ENCODE results near the gene PNO1.
"Not testable (repeated sequence)": the region's sequence is repeated elsewhere in the genome, so short reads cannot be mapped to it uniquely, and the experiment has no call there.

The PNO1 gene

GRCh38 chr2:68157402-68158133 lies at the start of gene PNO1:
Gene PNO1 (plus strand): TSS chr2:68157888. CDS start chr2:68157935, 47 bp downstream.
- peak; percentile 97 to 98 for DNase-seq

GRCh38 chr2:68108120-68108519 lies 49.6 kb upstream of the PNO1 start:
- DNase-seq, result no peak

DNA sequence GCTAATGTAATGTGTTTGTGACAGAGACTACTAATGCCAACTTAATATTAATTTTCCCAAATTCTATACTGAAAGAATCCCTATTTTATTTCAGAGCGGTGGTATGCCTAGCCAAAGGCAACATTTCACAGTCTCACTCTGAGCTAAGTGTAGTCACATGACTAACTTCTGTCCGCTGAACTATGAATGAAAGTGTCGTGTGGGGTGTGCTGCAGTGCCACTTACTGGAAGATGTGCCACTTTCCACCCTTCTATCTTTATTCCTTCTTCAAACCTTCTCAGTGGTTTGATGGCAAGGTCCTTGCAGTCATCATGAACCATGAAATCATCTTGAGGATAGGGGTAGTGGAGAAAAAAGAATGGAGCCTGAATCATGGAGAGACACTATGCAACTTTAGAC lies 47.6 kb upstream of the PNO1 start:
- DNase-seq, result no peak

DNA sequence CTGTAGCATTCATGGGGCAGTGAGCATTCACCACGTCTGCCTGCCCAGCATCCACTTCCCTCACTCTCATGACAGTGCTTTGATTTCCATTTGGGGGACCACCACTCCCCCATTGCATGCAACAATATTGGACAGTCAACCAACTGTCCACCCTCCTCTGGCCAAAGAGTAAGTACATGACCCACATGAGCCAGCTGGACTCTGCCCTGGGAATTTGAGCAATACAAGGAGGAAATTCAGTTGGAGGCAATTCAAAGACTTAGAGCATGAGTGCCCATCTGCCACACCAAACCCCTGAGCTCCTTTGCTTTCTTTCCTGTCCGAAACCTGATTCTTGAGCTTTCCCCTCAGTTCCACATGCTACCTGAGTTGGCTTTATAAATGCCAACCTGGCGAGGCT lies 41.7 kb upstream of the PNO1 start:
- DNase-seq, result no peak

DNA sequence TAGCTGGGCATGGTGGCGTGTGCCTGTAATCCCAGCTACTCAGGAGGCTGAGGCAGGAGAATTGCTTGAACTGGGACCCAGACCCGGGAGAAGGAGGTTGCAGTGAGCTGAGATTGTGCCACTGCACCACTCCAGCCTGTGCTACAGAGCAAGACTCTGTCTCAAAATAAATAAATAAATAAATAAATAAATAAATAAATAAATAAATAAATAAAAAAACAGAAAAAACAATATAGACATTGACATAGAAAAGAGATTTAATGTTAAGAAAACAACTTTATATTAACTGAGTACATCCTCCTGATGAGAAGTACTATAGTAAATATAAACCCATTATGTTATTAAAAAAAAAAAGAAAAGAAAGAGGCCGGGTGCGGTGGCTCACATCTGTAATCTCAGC lies 39.8 kb upstream of the PNO1 start:
- DNase-seq, result not testable (repeated sequence)

- DNase-seq, result no peak
These were observed 38.9 kb upstream of the PNO1 start for GRCh38 chr2:68118816-68119215.

DNA sequence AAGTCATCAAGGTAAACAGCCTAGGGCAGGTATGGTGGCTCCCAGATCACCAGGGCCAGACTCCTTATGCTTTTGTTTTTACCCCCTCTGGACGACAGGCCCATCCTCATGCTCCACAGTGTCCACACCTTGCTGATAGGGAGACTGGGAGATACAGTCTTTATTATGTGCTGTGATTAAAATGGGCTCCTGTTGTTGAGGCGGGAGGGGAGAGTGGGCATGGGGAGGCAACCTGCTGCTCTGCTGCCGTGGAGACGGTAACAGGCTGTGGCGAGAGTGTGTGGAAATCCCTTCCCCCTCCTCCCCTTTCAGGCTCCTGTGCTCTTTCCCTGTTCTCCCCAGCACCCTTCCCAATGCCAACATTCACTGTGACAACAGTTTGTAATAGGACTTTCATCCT lies 38.2 kb upstream of the PNO1 start:
- no peak for DNase-seq

DNA sequence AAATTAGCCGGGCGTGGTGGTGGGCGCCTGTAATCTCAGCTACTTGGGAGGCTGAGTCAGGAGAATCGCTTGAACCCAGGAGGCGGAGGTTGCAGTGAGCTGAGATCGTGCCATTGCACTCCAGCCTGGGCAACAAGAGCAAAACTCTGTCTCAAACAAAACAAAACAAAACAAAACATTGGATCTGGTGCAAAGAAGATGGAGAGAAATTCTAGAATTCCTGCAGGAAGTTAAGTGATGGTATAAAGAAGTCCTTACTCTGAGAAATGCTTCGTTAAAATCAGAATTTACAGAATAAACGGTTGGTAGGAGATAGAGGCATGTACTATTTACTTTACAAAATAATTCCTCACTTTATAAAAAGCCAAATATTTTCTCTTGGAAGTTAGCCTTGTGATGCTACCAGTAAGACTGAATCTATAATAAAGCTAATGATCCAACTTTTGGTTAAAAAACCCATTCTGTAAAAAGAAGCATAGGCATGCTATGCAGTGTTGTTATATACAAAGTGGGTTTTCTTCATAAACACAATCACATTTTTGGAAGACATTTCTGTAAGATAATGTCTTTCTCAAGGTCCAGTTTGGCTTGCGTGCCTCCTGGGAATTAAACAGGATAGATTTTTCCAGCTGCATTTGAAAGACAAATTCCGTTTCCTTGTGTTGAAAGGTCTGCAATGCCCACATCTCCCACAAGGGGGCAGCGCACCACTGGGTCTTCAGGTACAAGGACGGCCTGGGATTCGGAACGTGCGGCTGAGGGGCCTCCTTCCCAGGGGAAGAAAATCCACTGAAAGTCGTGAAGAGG lies 35.6 kb upstream of the PNO1 start:
- DNase-seq, result peak; percentile 83 to 87

GRCh38 chr2:68122680-68122964 lies 35.1 kb upstream of the PNO1 start:
- no peak for DNase-seq

DNA sequence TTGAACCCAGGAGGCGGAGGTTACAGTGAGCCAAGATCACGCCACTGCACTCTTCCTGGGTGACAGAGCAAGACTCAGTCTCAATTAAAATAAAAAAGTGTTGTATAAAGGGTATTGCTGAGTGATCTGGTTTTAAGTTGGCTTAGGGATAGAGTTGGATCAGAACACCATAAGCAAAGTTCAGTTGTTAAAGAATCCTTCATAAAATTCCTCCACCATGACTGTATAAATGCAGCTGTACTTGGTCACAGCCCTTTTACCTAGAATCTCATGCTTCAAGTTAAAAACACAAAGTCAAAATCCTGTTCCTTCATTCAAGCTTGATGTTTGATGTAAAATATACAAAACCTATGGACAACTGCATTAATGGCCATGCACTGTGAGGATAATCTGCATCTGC lies 33.4 kb upstream of the PNO1 start:
- DNase-seq, result no peak

- no peak for DNase-seq
These were observed 31.9 kb upstream of the PNO1 start for GRCh38 chr2:68125821-68126220.

- DNase-seq, result no peak
These were observed 31.1 kb upstream of the PNO1 start for GRCh38 chr2:68126561-68126960.

DNA sequence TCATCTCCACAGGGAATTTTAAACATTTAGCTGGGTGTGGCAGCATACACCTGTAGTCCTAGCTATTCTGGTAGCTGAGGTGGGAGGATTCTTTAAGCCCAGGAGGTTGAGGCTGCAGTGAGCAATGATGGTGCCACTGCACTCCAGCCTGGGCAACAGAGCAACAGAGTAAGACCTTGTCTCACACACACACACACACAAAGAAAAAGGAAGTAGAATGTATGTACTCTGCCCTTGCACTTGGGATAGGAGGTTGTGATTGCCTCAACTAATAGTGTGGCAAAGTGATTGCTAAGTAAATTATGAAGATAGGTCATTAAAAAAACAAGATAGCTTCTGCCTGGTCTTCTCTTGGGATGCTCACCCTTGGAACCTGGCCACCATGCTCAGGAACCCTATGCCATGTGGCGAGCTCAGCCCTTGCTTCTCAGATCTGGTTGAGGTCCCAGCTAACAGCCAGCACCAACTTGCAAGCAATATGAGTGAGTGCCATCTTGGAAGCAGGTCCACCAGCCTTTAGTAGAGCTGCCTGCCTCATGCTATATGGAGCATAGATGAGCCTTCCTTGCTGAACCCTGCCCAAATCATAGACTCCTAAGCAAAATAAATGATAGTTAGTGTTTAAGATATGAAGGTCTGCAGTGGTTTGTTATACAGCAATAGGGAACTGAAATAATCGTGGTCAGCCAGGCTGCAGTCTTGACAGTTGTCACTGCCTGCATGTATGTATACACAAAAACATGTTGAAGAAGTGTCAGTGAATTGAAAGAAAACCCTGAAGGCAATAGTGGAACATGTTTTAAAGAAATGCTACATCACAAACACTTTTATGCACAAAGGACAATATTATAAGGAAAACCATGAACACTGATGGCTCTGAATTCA lies 30.1 kb upstream of the PNO1 start:
- DNase-seq, result no peak

GRCh38 chr2:68134120-68134519 lies 23.6 kb upstream of the PNO1 start:
- no peak for DNase-seq

GRCh38 chr2:68134554-68134953 lies 23.1 kb upstream of the PNO1 start:
- no peak for DNase-seq

DNA sequence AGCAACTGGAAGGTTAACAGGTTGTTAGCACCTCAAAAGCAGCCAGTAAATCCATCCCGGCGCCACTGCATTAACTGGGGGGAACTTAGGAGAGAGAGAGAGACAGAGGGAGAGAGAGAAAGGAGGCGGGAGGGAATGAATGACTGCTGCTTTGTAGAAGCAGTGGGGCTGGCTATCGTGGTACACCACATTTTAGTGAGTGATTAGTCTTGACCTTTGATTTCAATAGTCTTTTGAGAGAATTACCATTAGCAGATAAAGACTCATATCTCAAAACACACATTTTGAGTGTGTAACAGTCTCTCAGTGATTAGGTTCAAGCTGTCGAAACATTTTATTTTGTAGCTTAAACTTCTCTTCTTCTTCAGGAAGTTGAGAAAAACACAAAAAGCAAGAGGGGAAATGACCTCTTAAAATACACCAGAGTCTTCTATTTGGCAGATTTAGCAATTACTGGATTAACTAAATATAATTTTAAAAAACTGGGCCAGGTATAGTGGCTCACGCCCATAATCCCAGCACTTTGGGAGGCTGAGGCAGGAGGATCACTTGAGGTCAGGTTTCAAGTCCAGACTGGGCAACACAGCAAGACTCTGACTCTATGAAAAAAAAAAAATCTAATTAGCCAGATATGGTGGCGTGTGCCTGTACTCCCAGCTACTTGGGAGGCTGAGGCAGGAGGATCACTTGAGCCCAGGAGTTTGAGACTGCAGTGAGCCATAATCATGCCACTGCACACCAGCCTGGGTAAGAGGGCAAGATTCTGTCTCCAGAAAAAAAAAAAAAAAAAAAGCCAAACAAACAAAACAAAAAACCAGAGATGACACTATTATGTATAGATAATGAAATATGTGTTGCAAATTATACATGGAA lies 22.0 kb upstream of the PNO1 start:
- no peak for DNase-seq

- DNase-seq, result no peak
These were observed 15.8 kb upstream of the PNO1 start for GRCh38 chr2:68141875-68142274.

DNA sequence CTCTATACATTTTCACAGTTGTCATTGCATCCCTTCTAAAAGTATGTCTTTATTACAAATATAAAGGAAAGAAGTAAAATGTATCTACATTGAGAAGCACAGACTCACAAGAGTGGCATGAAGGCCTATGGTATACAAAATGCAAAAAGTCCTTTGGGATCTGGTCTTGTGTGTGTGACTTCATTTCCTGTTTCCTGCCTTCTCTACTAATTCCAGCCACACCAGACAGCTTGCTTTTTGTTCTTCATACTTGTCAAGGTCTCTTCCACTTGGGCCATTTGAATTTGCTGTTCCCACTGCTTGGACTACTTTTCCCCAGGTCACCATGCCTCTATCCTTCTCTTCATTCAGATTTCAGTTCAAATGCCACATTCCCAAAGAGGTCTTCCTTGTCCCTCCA lies 6.7 kb upstream of the PNO1 start:
- DNase-seq, result no peak

- DNase-seq, result no peak
These were observed 4.9 kb upstream of the PNO1 start for GRCh38 chr2:68152681-68153347.

- DNase-seq, result no peak
These were observed 2.1 kb upstream of the PNO1 start for GRCh38 chr2:68155618-68156017.

DNA sequence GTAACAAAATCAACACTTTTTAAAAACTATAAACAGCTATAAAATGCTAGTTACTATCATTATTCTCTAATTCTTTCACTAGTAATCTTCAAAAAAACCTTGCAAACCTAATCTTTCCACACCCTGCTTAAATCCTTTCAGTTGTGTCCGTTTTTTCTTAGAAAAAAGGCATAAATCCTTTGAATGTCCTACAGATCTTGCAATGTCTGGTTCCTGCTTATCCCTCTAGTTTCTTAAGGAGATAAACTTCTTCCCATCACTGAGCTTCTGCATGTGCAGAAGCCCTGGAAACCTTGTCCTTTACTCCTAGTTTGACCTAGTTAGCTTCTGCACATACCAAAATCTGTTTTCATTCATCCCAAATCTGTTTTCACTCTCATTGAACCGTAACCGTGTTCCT lies 1.3 kb upstream of the PNO1 start:
- DNase-seq, result no peak

DNA sequence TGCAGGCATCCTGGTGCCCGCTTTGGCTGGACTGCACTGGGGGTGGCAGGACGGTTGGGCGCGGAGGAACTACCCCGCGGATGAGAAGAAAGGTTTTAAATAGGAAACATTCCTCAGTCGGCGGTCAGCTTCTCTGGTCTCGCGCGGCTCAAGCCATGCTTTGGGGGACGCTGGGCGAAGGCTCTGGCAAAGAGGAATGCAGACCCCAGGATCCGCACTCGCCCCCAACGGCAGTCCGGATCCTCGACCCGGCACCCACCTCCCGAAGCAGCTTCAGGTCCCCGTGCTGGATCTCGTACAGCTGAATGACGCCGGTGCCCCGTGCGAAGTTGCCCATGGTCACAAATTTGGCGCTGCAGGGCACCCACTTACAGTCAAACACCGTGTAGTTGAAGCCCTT lies 686 bp upstream of the PNO1 start:
- no peak for DNase-seq
